ENCODE data around the gene PHLDB1. TPM values are rescaled to one million over a fixed set of nuclear protein-coding genes. Genes with fewer than 3 reads are reported as not detected.
A peak's percentile ranks its signal among the peaks of the same experiment; 100 is the strongest.

PHLDB1 gene
- total RNA-seq, 2 donors from 2014 or later: 108 to 159 TPM

- no peak for DNase-seq
- intact Hi-C loops (cut with DNase I): loop anchor here (2.0 to 10.0 kb wide), 3 partner anchors 239 to 265 kb away; partner anchors contain the start of gene UPK2 (in 2 of the 2)
These were observed 84.8 kb downstream of the PHLDB1 start for GRCh38 chr11:118691926-118692830.

GRCh38 chr11:118694185-118694584 lies 86.8 kb downstream of the PHLDB1 start:
- intact Hi-C loops (cut with DNase I): loop anchor here in 1 of 2 donors (10.0 kb wide), 1 partner anchor 261 kb away; the partner anchor contains the start of gene UPK2
- DNase-seq: no peak

More at GRCh38 chr11:118691926-118692830, 84.8 kb downstream of the PHLDB1 start:
- ATAC-seq: no peak

GRCh38 chr11:118694771-118695170 lies 87.4 kb downstream of the PHLDB1 start:
- ATAC-seq: no peak
- no peak for DNase-seq
- intact Hi-C loops (cut with DNase I): loop anchor here in 1 of 2 donors (10.0 kb wide), 1 partner anchor 260 kb away; the partner anchor contains the start of gene UPK2

More at GRCh38 chr11:118694185-118694584, 86.8 kb downstream of the PHLDB1 start:
- no peak for ATAC-seq

GRCh38 chr11:118696673-118697226 lies 89.3 kb downstream of the PHLDB1 start:
- intact Hi-C loops (cut with DNase I): loop anchor here in 1 of 2 donors (10.0 kb wide), 1 partner anchor 258 kb away; the partner anchor contains the start of gene UPK2
- DNase-seq (no peak), ATAC-seq (peak in 1 of 2 donors; percentile 75)

- intact Hi-C loops (cut with DNase I): loop anchor here in 1 of 2 donors (10.0 kb wide), 1 partner anchor 257 kb away; the partner anchor contains the start of gene UPK2
- DNase-seq: no peak
- ATAC-seq: no peak
These were observed 89.9 kb downstream of the PHLDB1 start for GRCh38 chr11:118697346-118697745.

GRCh38 chr11:118699506-118700220 lies 92.2 kb downstream of the PHLDB1 start:
- ATAC-seq (peak in 1 of 2 donors; percentile 57), DNase-seq (no peak)
- intact Hi-C loops (cut with DNase I): loop anchor here in 1 of 2 donors (10.0 kb wide), 1 partner anchor 255 kb away; the partner anchor contains the start of gene UPK2

- intact Hi-C loops (cut with DNase I): no loop called here
- ATAC-seq (peak in 1 of 2 donors; percentile 48), DNase-seq (no peak)
These were observed 96.2 kb downstream of the PHLDB1 start for GRCh38 chr11:118703563-118704106.

- peak; percentile 27 to 58 for ATAC-seq
These were observed 97.8 kb downstream of the PHLDB1 start for GRCh38 chr11:118705111-118705741.

GRCh38 chr11:118705791-118706545 lies 98.6 kb downstream of the PHLDB1 start:
- ATAC-seq (no peak), DNase-seq (no peak)
- intact Hi-C loops (cut with DNase I): no loop called here

More at GRCh38 chr11:118705111-118705741, 97.8 kb downstream of the PHLDB1 start:
- intact Hi-C loops (cut with DNase I): no loop called here
- no peak for DNase-seq

- DNase-seq: no peak
- intact Hi-C loops (cut with DNase I): no loop called here
- no peak for ATAC-seq
These were observed 99.1 kb downstream of the PHLDB1 start for GRCh38 chr11:118706546-118706825.

Small RNA genes lying within 50 kb of the gene (microRNA-seq; reads per million reads assigned to microRNA genes)
- 0.40 to 2.5 reads per million in 2 donors for gene MIR6716

Other genes with a start within 250 kb of the PHLDB1 start
- gene UBE4A, start 248.0 kb upstream of the PHLDB1 start, total RNA-seq: 10 to 100 TPM; 32.9 to 41.2 TPM
- 100 to 1,000 TPM; 567 to 582 TPM for gene ATP5MG, start 206.0 kb upstream of the PHLDB1 start, total RNA-seq
- 10 to 100 TPM; 23.7 to 25.2 TPM for gene KMT2A, start 171.1 kb upstream of the PHLDB1 start, total RNA-seq
- gene TTC36, start 80.1 kb upstream of the PHLDB1 start, total RNA-seq: 1 to 10 TPM in 1 of 2 donors, not detected in 1; 1.2 TPM
- 10 to 100 TPM in 1 of 2 donors, 1 to 10 TPM in 1; 8.8 to 10.1 TPM for gene TMEM25, start 76.4 kb upstream of the PHLDB1 start, total RNA-seq
- 10 to 100 TPM; 13.4 to 18.8 TPM for gene IFT46, start 41.7 kb upstream of the PHLDB1 start, total RNA-seq
- gene ARCN1, start 35.2 kb upstream of the PHLDB1 start, total RNA-seq: 100 to 1,000 TPM in 1 of 2 donors, 10 to 100 TPM in 1; 98.2 to 129 TPM
- gene TREH, start 72.0 kb downstream of the PHLDB1 start, total RNA-seq: not detected
- gene DDX6, start 183.5 kb downstream of the PHLDB1 start, total RNA-seq: 100 to 1,000 TPM; 109 to 115 TPM